G401 (cell line): Measurements from ENCODE around the gene USP3. TPM values are rescaled to one million over a fixed set of nuclear protein-coding genes. Genes with fewer than 3 reads are reported as not detected.
A peak's percentile ranks its signal among the peaks of the same experiment; 100 is the strongest.
"Not testable (repeated sequence)": the region's sequence is repeated elsewhere in the genome, so short reads cannot be mapped to it uniquely, and the experiment has no call there.

Experiments used
- DNase-seq: peaks from one replicate; pipeline ENCODE4 v3.0.0-alpha.2; 2015; ENCODE audit warnings: low spot score
- in situ Hi-C: cut with HindIII; loops from 2 replicates; pipeline ENCODE4 v1.10.0; 2016; ENCODE audit warnings: low sequenced_read_pairs, mixed read lengths
- total RNA-seq: library from RNA; depleted of rRNA; stranded (reverse); fragments of >200 nt; shearing (Covaris generic); gene quantifications from 2 replicates; pipeline ENCODE4 v1.2.3, GENCODE V29; 2014; rRNA removed

USP3 gene
- total RNA-seq, 1 experiment from 2014 or later = 27.3 TPM

DNA sequence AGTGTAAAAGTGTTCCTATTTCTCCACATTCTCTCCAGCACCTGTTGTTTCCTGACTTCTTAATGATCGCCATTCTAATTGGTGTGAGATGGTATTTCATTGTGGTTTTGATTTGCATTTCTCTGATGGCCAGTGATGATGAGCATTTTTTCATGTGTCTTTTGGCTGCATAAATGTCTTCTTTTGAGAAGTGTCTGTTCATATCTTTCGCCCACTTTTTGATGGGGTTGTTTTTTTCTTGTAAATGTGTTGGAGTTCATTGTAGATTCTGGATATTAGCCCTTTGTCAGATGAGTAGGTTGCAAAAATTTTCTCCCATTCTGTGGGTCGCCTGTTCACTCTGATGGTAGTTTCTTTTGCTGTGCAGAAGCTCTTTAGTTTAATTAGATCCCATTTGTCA, 113.2 kb downstream of the USP3 start:
- in situ Hi-C loops, DNase-seq: not testable (repeated sequence)

DNA sequence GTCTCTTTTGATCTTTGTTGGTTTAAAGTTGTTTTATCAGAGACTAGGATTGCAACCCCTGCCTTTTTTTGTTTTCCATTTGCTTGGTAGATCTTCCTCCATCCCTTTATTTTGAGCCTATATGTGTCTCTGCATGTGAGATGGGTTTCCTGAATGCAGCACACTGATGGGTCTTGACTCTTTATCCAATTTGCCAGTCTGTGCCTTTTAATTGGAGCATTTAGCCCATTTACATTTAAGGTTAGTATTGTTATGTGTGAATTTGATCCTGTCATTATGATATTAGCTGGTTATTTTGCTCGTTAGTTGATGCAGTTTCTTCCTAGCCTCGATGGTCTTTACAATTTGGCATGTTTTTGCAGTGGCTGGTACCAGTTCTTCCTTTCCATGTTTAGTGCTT, 116.4 kb downstream of the USP3 start:
- DNase-seq, in situ Hi-C loops: not testable (repeated sequence)

DNA sequence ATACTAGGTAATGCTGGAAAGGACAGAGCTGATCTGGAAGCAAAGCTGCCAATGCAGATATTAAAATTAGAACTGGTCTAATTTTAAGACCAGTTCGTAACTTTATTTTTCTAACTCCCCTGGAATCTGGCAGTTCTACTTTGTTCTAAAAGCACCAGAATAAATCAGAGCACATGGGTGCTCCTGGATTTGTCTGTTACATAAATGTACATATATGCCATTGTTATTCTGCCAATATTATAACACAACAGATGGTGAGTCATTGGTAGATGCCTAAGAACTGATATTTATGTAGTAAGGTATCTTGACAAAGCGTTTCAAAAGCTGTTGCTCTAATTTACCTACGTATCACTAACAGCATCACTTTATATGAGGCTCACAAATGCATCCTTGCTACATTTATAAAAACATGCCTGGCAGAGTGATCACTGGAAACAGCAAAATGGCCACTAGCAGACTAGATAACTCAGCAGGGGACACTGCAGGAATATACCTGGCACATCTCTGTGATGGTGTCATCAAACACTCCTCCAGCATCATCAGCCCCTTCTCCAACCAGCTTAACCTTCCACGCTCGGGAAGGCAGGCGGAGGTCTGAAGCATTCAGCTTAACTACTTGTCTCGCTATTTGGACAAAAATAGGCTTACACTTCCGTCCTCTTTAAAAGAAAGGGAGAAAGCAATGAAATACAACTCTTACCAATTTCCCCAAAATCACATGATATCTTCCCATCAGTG, 119.0 kb downstream of the USP3 start:
- in situ Hi-C loops = no loop called here
- DNase-seq = peak; percentile 86

DNA sequence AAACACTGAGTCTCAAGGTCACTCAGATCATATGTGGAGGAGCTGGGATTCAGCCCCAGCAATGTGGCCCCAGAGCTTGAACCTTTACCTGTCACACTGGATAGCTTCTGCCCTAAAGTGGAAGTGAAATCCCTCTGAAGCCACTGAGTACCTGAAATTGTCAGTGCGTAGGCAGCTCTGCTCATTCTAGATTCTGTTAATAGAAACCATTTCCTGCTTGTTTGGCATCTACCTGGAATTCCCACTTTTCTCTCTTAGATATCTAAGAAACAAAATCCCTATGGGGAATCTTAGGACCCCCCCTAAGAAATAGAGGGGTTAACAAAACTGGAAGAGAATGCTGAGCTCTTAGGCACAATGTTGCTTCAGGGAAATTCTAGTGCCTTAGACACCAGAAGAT, 122.6 kb downstream of the USP3 start:
- no peak for DNase-seq
- in situ Hi-C loops = no loop called here

DNA sequence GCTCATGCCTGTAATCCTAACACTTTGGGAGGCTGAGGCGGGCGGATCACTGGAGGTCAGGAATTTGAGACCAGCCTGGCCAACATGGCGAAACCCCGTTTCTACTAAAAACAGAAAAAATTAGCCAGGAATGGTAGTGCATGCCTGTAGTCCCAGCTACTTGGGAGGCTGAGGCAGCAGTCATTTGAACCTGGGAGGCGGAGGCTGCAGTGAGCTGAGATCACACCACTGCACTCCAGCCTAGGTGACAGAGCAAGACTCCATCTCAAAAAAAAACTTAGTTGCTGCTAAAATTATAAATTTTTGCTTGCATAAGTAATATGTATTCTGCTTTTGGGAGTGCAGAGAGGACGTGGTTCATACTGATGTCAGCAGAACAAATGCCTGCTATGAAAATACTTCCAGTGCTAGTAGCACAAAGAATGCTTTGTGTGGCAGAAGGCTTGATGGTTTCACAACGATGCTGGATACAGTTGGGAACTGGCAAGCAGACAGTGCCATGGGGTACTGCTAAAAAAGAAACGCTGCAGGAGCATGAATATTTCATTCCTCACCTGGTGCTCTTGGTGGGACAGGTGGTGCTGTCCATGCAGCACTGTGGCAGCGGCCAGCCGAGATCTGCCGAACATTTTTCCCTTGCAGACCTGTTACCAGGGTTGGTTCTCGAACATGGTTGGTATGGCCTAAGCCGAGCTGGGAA, 123.9 kb downstream of the USP3 start:
- in situ Hi-C loops = no loop called here

DNA sequence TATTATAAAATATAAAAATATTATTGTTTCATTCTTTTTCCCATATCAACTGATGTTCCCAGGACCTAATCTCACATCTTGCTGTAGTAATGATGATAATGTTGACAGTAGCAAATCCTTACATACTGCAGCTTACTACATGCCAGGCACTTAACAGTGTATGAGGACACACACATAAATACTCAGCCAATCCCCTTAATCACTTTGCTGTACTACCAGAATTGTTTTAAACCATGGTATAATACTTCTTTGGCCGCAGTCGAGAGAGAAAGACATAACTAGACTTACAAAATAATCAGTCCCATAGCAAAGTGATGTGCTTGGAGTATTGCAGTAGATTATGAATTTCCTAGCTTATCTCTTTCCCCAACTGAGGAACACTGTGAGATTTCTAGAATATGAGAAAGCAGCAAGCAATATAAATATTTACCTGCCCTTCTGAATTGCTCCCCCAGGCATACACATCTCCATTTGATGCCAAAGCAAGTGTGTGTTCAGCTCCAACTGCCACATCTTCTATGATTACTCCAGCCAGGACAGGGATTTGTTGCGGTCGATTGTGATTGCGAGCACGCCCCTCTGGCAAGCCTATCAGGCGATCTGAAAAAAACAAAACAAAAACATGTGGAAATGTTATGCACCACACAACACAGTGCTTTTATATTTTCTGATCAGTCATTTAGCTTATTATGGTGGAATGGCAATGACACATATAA, 125.8 kb downstream of the USP3 start:
- DNase-seq = peak; percentile 16
- in situ Hi-C loops = no loop called here

More for the DNA sequence above, 123.9 kb downstream of the USP3 start:
- DNase-seq = peak; percentile 90

DNA sequence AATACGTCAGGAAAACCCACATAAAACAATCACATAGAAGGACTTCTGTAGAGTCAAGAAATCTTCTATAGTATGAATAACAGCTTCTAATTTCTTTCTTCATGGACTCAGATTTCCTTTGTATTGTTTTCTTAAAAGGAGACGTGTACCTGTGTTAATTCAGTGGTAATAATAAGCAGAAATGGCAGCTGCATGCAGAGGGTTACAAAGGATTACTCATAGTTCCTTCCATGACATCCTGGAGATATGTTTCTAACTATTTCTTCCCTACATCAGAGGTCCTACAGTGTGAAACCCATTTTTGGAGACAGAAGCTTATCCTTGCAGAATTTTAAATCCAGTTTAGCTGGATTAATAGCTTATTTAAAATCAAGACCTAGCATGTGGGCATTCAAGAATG, 128.9 kb downstream of the USP3 start:
- DNase-seq = no peak
- in situ Hi-C loops = no loop called here

DNA sequence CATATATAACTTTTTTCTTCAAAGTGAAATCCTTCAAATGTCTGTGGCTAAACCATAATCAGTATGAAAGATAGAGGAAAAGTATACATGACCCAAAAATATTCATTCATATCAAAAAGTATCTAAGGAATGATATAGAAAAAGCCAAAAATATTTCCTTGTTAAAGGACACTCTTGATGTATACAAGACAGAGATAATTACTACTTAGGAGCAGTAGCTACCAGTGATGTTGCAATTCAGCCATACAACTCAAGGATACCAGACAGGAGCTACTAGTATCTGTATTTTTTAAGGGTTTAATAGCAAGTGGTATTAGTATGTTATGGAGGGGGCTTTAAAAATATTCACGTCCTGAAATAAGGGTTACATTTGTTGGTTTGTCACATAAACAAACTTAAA, 129.8 kb downstream of the USP3 start:
- in situ Hi-C loops = no loop called here
- DNase-seq = no peak

DNA sequence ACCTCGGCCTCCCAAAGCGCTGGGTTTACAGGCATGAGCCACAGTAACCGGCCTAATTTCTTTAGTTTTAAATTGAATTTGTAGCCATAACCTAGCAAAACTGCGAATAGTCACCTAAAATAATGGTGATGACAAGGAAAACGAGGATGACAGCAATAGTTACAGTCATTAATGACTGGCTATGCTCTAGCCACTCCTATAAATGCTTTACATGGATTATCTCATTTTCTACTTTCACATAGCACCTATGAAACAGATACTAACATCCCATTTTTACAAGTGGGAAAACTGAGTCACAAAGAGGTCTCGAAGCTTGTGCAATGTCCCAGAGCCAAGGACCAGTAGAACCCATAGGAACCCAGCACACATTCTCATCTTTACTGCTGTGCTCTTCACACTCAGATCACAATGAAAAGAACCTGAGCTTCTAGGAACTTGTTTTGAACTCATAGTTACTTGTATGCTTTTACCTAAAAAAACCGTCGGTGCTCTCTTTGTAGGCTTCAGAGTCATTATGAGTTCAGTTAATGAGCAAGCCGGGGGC, 132.2 kb downstream of the USP3 start:
- DNase-seq = no peak
- in situ Hi-C loops = no loop called here

DNA sequence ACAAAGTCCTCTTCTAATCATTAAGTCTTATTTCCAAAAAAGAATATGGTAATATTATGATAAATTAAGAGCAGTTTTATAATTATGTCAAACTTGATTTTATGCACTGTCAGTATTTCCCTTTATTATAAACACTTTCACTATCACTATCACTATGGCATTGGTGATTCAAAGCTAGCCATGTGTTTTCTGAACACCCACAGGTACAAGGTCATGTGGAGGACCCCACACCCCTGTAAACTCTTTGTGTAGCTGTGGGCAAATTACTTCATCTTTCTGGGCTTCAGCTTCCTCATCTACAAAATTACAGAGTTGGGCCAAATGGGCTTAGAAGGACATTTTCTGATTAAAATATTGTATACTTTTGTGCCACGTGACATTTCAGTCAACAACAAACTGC, 134.4 kb downstream of the USP3 start:
- in situ Hi-C loops = no loop called here
- no peak for DNase-seq

DNA sequence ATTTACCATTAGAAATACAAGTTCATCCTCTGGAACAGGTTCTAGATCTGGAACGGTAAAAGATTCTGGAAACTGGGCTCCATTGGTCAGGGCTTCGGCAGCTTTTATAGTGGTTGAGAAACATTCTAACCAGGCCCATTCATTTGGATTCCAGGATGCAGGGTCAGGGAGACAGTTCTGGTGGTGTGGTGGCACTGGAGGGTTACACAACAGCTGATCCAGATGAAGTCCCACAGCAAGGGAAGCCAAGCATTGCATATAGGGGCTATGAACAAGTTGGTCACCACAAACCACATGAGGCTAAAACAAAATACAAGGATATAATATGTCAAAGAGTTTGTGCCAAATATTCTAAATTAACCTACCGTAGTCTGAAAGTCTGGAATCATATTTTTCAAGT, 135.8 kb downstream of the USP3 start:
- no peak for DNase-seq
- in situ Hi-C loops = no loop called here

Other genes with a start within 250 kb of the USP3 start
- 6.9 and 7.4 TPM in 2 replicates for gene APH1B, start 227.0 kb upstream of the USP3 start, total RNA-seq
- gene CA12, start 122.7 kb upstream of the USP3 start, total RNA-seq = 3.8 and 7.9 TPM in 2 replicates
- 0.37 and 0.43 TPM in 2 replicates for gene FBXL22, start 92.8 kb downstream of the USP3 start, total RNA-seq